A549 (cell line): ENCODE data around the gene C16orf46. TPM values are rescaled to one million over a fixed set of nuclear protein-coding genes. Genes with fewer than 3 reads are reported as not detected.

Experiments used
- ATAC-seq, 2 experiments: fragments of 200-7000 bp in 1 of 2; fragments of >200 bp in 1 of 2; cut with Nextera tagmentation in 1 of 2; cut with Tn5 transposase in 1 of 2; 3 replicates each; pipeline versions ENCODE4 v1.8.0 to v1.9.1; 2018 to 2020; ENCODE audit warnings: mild to moderate bottlenecking in 1 of 2, moderate library complexity in 1 of 2
- CTCF ChIA-PET: fragments of 300-600 bp; sonication (Branson Sonifier 250); formaldehyde crosslinking; extraction: SDS; loops from one replicate; lab custom pipeline; 2021; ENCODE audit warnings: antibody characterized with exemption, inconsistent platforms; lab: Yijun Ruan, JAX
- POLR2A ChIA-PET: fragments of 350-600 bp; formaldehyde crosslinking; extraction: SDS; loops from one replicate; lab custom pipeline; 2021; ENCODE audit warnings: antibody characterized with exemption, inconsistent platforms; lab: Yijun Ruan, JAX
- DNase-seq, 2 experiments: peaks; one replicate each; pipeline versions ENCODE4 v3.0.0 to v3.0.0-alpha.2; 2011 to 2016; ENCODE audit warnings: low read depth in 1 of 2, low spot score in 1 of 2
- FAIRE-seq: peaks from 2 replicates; lab custom pipeline; 2011; peaks lifted over from hg19 to GRCh38; lab: Jason Lieb, UNC
- H3K27ac ChIP-seq, 2 experiments: fragments of >200 bp; sonication (Bioruptor Twin); formaldehyde crosslinking; 3 replicates each; pipeline ENCODE4 v1.5.1; 2016 to 2017
- H3K4me1 ChIP-seq: fragments of >200 bp; sonication (Bioruptor Twin); formaldehyde crosslinking; 3 replicates; pipeline ENCODE4 v1.6.1; 2016
- H3K4me2 ChIP-seq: fragments of >200 bp; sonication (Bioruptor Twin); formaldehyde crosslinking; 3 replicates; pipeline ENCODE4 v1.6.1; 2016
- H3K4me3 ChIP-seq: fragments of >200 bp; sonication (Bioruptor Twin); formaldehyde crosslinking; 3 replicates; pipeline ENCODE4 v1.5.1; 2016
- H3K9me3 ChIP-seq: fragments of >200 bp; sonication (Bioruptor Twin); formaldehyde crosslinking; 3 replicates; pipeline ENCODE4 v1.6.1; 2016
- BHLHE40 ChIP-seq: IDR thresholded peaks from 2 replicates; pipeline ENCODE4 v1.6.1; 2012; ENCODE audit warnings: low read depth, low read length, inconsistent platforms
- CHD4 ChIP-seq: fragments of 200-600 bp; sonication (generic); IDR thresholded peaks from 2 replicates; pipeline ENCODE4 v1.6.1; 2016; ENCODE audit warnings: antibody characterized with exemption, mild to moderate bottlenecking, borderline replicate concordance
- EHF ChIP-seq: fragments of 250-450 bp; sonication (Bioruptor Pico); IDR thresholded peaks from 2 replicates; pipeline ENCODE4 v1.5.0; 2020; ENCODE audit warnings: mild to moderate bottlenecking
- FOSB ChIP-seq: fragments of 250-450 bp; sonication (Bioruptor Pico); IDR thresholded peaks from 2 replicates; pipeline ENCODE4 v1.5.0; 2020; ENCODE audit warnings: mild to moderate bottlenecking, moderate library complexity
- HDAC2 ChIP-seq: fragments of 200-600 bp; sonication (generic); IDR thresholded peaks from 2 replicates; pipeline ENCODE4 v1.6.1; 2016
- JUNB ChIP-seq: fragments of >200 bp; sonication (Bioruptor Twin); formaldehyde crosslinking; IDR thresholded peaks from 2 replicates; pipeline ENCODE4 v1.6.1; 2016
- KDM1A ChIP-seq: fragments of 200-600 bp; sonication (generic); IDR thresholded peaks from 2 replicates; pipeline ENCODE4 v1.6.1; 2016; ENCODE audit warnings: low read depth, mild to moderate bottlenecking
- MAFK ChIP-seq: fragments of 450-650 bp; IDR thresholded peaks from 2 replicates; pipeline ENCODE4 v1.6.1; 2014; ENCODE audit not compliant: partially characterized antibody
- MAZ ChIP-seq: fragments of 150-350 bp; IDR thresholded peaks from 2 replicates; pipeline ENCODE4 v1.6.1; 2014; ENCODE audit warnings: antibody characterized with exemption, low read depth, low read length, borderline replicate concordance
- NR3C1 ChIP-seq: fragments of >200 bp; sonication (Bioruptor Twin); formaldehyde crosslinking; IDR thresholded peaks from 3 replicates; pipeline ENCODE4 v1.6.1; 2017
- PHF8 ChIP-seq: fragments of 200-600 bp; sonication (generic); IDR thresholded peaks from 2 replicates; pipeline ENCODE4 v1.6.1; 2016; ENCODE audit warnings: low read depth, mild to moderate bottlenecking, antibody characterized with exemption, moderate library complexity, borderline replicate concordance
- RFX5 ChIP-seq: fragments of 450-650 bp; IDR thresholded peaks from 2 replicates; pipeline ENCODE4 v1.7.1; 2014; ENCODE audit warnings: antibody characterized with exemption, mild to moderate bottlenecking, moderate library complexity
- RNF2 ChIP-seq: fragments of 200-600 bp; sonication (generic); IDR thresholded peaks from 2 replicates; pipeline ENCODE4 v1.6.1; 2016; ENCODE audit warnings: low read depth, mild to moderate bottlenecking, antibody characterized with exemption, moderate library complexity, borderline replicate concordance
- TP53 ChIP-seq: fragments of 250-450 bp; sonication (Bioruptor Pico); IDR thresholded peaks from 2 replicates; pipeline ENCODE4 v1.5.0; 2021; ENCODE audit warnings: mild to moderate bottlenecking, moderate library complexity
- ZFP36 ChIP-seq: fragments of 450-650 bp; IDR thresholded peaks from 2 replicates; pipeline ENCODE4 v1.6.1; 2014; ENCODE audit warnings: borderline replicate concordance; ENCODE audit not compliant: partially characterized antibody
- ZNF302 ChIP-seq: fragments of 250-450 bp; sonication (Bioruptor Pico); IDR thresholded peaks from 2 replicates; pipeline ENCODE4 v1.9.0; 2021; ENCODE audit warnings: inconsistent platforms, mild to moderate bottlenecking, moderate library complexity
- ZSCAN20 ChIP-seq: fragments of 250-450 bp; sonication (Bioruptor Pico); IDR thresholded peaks from 2 replicates; pipeline ENCODE4 v1.8.0; 2022; ENCODE audit warnings: mild to moderate bottlenecking, moderate library complexity
- WGBS: methylation state at CpG from one replicate; pipeline ENCODE4 v1.1.6; 2017; ENCODE audit errors: missing lambda C conversion rate; 5-methylcytosine and 5-hydroxymethylcytosine counted together
- polyA plus RNA-seq, 4 experiments: library from polyadenylated mRNA; depleted of rRNA in 3 of 4; stranded (reverse); fragments of >200 nt; fragmentation: RNase III in 1 of 4; extraction: RNeasy Plus Mini Kit Qiagen cat#74134 plus additional on column Dnase treatment in 1 of 4; gene quantifications; 2 replicates in 3 of 4; 3 replicates in 1 of 4; pipeline ENCODE4 v1.2.3, GENCODE V29; 2011 to 2017
- TF ChIP-seq, protein P1 (sequence below): fragments of >200 bp; sonication (Bioruptor Twin); formaldehyde crosslinking; IDR thresholded peaks from 2 replicates; pipeline ENCODE4 v1.6.1; 2016
- TF ChIP-seq, protein P2 (sequence below): fragments of 250-450 bp; sonication (Bioruptor Pico); IDR thresholded peaks from 2 replicates; pipeline ENCODE4 v1.5.0; 2021; ENCODE audit warnings: mild to moderate bottlenecking, moderate library complexity, borderline replicate concordance

C16orf46 gene
- polyA plus RNA-seq, 2 of the 4 experiments (the other 2 are of a cell fraction) = 0.37 to 1.4 TPM

DNA sequence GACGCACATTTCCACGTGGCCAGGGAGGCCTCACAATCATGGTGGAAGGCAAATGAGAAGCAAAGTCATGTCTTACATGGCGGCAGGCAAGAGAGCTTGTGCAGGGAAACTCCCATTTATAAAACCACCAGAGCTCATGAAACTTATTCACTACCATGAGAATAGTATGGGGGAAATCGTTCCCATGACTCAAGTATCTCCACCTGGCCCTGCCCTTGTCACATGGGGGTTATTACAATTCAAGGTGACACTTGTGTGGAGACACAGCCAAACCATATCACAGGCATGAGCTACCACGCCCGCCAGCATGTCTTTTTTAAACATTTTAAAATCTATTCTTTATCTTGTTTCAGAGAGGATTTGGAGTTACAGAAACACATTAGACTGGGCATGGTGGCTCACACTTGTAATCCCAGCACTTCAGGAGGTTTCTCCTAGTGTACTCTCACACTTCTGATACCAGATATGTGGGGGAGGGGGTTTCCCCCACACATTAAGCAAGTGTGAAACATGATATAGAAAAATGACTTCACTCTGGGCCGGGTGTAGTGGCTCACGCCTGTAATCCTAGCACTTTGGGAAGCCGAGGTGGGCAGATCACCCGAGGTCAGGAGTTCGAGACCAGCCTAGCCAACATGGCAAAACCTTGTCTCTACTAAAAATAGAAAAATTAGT lies 47.0 kb downstream of the C16orf46 start:
- no peak overlapping the region for H3K4me2 ChIP-seq
- POLR2A ChIA-PET = no interaction called here

DNA sequence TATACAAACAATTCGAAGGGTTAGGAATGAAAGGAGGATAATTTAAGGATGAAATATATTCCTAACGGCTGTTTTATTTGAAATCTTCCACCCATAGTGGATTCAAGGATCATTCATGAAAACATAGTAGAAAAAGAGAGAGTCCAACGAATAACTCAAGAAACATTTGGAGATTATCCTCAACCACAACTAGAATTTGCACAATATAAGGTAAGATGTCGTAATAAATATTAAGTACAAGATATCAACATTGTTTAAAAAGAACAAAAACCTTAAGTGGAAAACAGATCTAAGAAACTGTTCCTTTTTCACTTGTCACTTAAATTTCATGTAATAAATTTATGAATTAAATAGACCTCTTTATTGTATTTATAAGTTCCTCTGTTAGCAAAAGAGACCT lies 50.6 kb downstream of the C16orf46 start:
- Histone ChIP-seq H3K9me3 (no peaks in the 10 kb centered on the region), H3K4me1 (no peaks in the 10 kb centered on the region), H3K4me2 (no peak overlapping the region), H3K27ac (no peak overlapping the region), H3K4me3 (no peak overlapping the region)
- DNase-seq (no peak), FAIRE-seq (no peak), ATAC-seq (no peak)
- CTCF ChIA-PET = interaction anchor here (6.8 kb wide), 1 partner anchor 9 kb away, joined by 38 read pairs; the partner anchor contains the start of gene ATMIN
- TF ChIP-seq MAZ (no peak), HDAC2 (no peak), KDM1A (no peak), FOSB (CRISPR knock-in tag) (no peak), RNF2 (no peak), EHF (no peak), CHD4 (no peak), TP53 (CRISPR knock-in tag) (no peak)
- WGBS = 86% methylated on average over 4 of the region's 4 CpGs
- POLR2A ChIA-PET = no interaction called here

More for the DNA sequence above, 47.0 kb downstream of the C16orf46 start:
- ATAC-seq = no peak
- no peak for DNase-seq
- no peaks in the 10 kb centered on the region for H3K9me3 ChIP-seq
- H3K4me1 ChIP-seq = no peaks in the 10 kb centered on the region
- no peak for TF ChIP-seq TP53 (CRISPR knock-in tag)
- FAIRE-seq = no peak
- 91% methylated on average over 11 of the region's 11 CpGs for WGBS
- CTCF ChIA-PET = interaction anchor here (1.7 to 2.3 kb wide), 2 partner anchors 10 to 26 kb away, joined by 4 to 5 read pairs; no protein-coding TSS in a partner anchor
- no peak overlapping the region for H3K4me3 ChIP-seq
- H3K27ac ChIP-seq = no peak overlapping the region

DNA sequence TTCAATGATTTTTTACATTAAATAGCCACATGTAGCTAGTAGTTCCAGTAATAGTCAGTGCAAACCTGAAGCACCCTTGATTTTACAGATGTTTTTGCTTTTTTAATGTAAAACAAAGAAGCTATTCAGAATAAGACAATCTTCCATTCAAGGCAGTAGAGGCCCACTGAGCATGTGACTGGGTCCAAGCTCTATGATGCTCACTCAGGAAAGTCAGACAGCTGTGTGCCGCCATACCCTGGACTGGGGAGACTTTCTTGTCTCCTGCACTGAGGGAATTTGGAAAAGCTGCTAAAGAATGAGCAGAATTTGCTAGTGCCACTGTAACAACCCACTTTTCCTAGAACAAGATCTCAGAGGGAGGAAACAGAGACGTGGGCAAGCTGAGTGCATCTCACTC lies 58.5 kb downstream of the C16orf46 start:
- ChIA-PET CTCF (interaction anchor here (0.8 to 3.3 kb wide), 5 partner anchors 10 to 16 kb away, joined by 3 to 19 read pairs (median 3); partner anchors contain the start of gene ATMIN), POLR2A (no interaction called here)
- H3K4me3 ChIP-seq = no peak overlapping the region
- DNase-seq (no peak), ATAC-seq (no peak), FAIRE-seq (no peak)
- no peak for TF ChIP-seq JUNB
- no peak for TF ChIP-seq ZFP36
- TF ChIP-seq TP53 (CRISPR knock-in tag) = no peak
- TF ChIP-seq, protein P1, sequence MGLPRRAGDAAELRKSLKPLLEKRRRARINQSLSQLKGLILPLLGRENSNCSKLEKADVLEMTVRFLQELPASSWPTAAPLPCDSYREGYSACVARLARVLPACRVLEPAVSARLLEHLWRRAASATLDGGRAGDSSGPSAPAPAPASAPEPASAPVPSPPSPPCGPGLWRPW = no peak
- no peak for TF ChIP-seq RFX5
- no peak for TF ChIP-seq NR3C1
- TF ChIP-seq ZSCAN20 (CRISPR knock-in tag) = no peak
- no peak for TF ChIP-seq BHLHE40
- no peak for TF ChIP-seq HDAC2
- TF ChIP-seq PHF8 = no peak
- TF ChIP-seq EHF = no peak
- TF ChIP-seq MAFK = no peak
- no peak for TF ChIP-seq ZNF302 (CRISPR knock-in tag)
- no peaks in the 10 kb centered on the region for H3K9me3 ChIP-seq
- 95% methylated on average over 2 of the region's 2 CpGs for WGBS
- H3K4me1 ChIP-seq = no peaks in the 10 kb centered on the region
- no peak overlapping the region for H3K27ac ChIP-seq
- H3K4me2 ChIP-seq = no peak overlapping the region

DNA sequence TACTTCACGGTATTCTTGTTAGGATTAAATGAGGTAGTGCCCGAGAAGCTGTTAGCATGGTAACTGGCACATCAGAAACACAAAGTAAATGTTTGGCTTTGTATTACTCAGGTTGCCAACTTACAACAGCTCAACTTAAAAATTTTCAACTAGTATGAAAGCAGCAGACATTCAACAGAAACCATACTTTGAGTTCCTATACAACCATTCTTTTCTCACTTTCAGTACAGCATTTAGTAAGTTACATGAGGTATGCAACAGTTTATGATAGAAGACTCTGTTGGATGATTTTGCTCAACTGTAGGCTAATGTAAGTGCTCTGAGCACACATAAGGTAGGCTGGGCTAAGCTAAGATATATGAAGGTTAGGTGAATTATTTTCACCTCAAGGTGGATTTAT lies 62.4 kb downstream of the C16orf46 start:
- CTCF ChIA-PET = interaction anchor here (0.7 to 1.9 kb wide), 5 partner anchors 10 to 82 kb away, joined by 3 to 9 read pairs (median 5); partner anchors contain the start of gene ATMIN
- Histone ChIP-seq H3K9me3 (no peaks in the 10 kb centered on the region), H3K4me2 (no peak overlapping the region), H3K4me1 (no peaks in the 10 kb centered on the region), H3K4me3 (no peak overlapping the region), H3K27ac (no peak overlapping the region)
- 88% methylated on average over 2 of the region's 2 CpGs for WGBS
- TF ChIP-seq, protein P2, sequence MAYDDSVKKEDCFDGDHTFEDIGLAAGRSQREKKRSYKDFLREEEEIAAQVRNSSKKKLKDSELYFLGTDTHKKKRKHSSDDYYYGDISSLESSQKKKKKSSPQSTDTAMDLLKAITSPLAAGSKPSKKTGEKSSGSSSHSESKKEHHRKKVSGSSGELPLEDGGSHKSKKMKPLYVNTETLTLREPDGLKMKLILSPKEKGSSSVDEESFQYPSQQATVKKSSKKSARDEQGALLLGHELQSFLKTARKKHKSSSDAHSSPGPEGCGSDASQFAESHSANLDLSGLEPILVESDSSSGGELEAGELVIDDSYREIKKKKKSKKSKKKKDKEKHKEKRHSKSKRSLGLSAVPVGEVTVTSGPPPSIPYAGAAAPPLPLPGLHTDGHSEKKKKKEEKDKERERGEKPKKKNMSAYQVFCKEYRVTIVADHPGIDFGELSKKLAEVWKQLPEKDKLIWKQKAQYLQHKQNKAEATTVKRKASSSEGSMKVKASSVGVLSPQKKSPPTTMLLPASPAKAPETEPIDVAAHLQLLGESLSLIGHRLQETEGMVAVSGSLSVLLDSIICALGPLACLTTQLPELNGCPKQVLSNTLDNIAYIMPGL = no peak
- TF ChIP-seq PHF8 (no peak), ZNF302 (CRISPR knock-in tag) (no peak)
- POLR2A ChIA-PET = no interaction called here
- no peak for FAIRE-seq
- DNase-seq = no peak
- no peak for ATAC-seq
